Neural progenitor cell (in vitro differentiated cells): ENCODE data around the gene NEGR1. TPM values are rescaled to one million over a fixed set of nuclear protein-coding genes. Genes with fewer than 3 reads are reported as not detected.

ENCODE experiments used
- DNase-seq: peaks from one replicate; pipeline ENCODE4 v3.0.0-alpha.2; 2016; ENCODE audit warnings: low spot score
- H2AFZ ChIP-seq: fragments of 200-600 bp; sonication (generic); replicated peaks from 2 replicates; pipeline ENCODE4 v1.6.1; 2016; ENCODE audit warnings: antibody characterized with exemption
- H3F3A ChIP-seq: fragments of 200-600 bp; sonication (generic); 2 replicates; pipeline ENCODE4 v1.6.1; 2016; ENCODE audit warnings: antibody characterized with exemption, low read depth
- H3K27ac ChIP-seq: fragments of 200-600 bp; sonication (generic); 2 replicates; pipeline ENCODE4 v1.5.1; 2016; ENCODE audit warnings: mild to moderate bottlenecking
- H3K27me3 ChIP-seq: fragments of 200-600 bp; sonication (generic); 2 replicates; pipeline ENCODE4 v1.6.1; 2016; ENCODE audit warnings: mild to moderate bottlenecking, moderate library complexity
- H3K36me3 ChIP-seq: fragments of 200-600 bp; sonication (generic); 2 replicates; pipeline ENCODE4 v1.5.1; 2016
- H3K4me1 ChIP-seq: fragments of 200-600 bp; sonication (generic); 2 replicates; pipeline ENCODE4 v1.6.1; 2016; ENCODE audit warnings: mixed run types
- H3K4me2 ChIP-seq: fragments of 200-600 bp; sonication (generic); 2 replicates; pipeline ENCODE4 v1.6.1; 2016
- H3K4me3 ChIP-seq: fragments of 200-600 bp; sonication (generic); 2 replicates; pipeline ENCODE4 v1.5.1; 2016
- H3K79me2 ChIP-seq: fragments of 200-600 bp; sonication (generic); 2 replicates; pipeline ENCODE4 v1.6.1; 2016; ENCODE audit warnings: low read depth
- H3K9ac ChIP-seq: fragments of 200-600 bp; sonication (generic); 2 replicates; pipeline ENCODE4 v1.6.1; 2016
- H3K9me3 ChIP-seq: fragments of 200-600 bp; sonication (generic); 2 replicates; pipeline ENCODE4 v1.5.1; 2016; ENCODE audit warnings: low read depth
- H4K20me1 ChIP-seq: fragments of 200-600 bp; sonication (generic); 2 replicates; pipeline ENCODE4 v1.6.1; 2016; ENCODE audit warnings: low read depth
- H3K27ac Mint-ChIP-seq: 3 replicates; pipeline ENCODE4 v1.8.0; 2021; ENCODE audit warnings: mixed read lengths
- H3K27me3 Mint-ChIP-seq: 2 replicates; pipeline ENCODE4 v1.8.0; 2022; ENCODE audit warnings: low read depth, mild to moderate bottlenecking, inconsistent platforms, moderate library complexity, mixed read lengths; ENCODE audit not compliant: insufficient read depth
- H3K36me3 Mint-ChIP-seq: 3 replicates; pipeline ENCODE4 v1.8.0; 2021; ENCODE audit warnings: mixed read lengths
- H3K4me1 Mint-ChIP-seq: 3 replicates; pipeline ENCODE4 v1.8.0; 2021; ENCODE audit warnings: mixed read lengths
- H3K4me3 Mint-ChIP-seq: 3 replicates; pipeline ENCODE4 v1.8.0; 2021; ENCODE audit warnings: mild to moderate bottlenecking, moderate library complexity, mixed read lengths
- H3K9me3 Mint-ChIP-seq: 3 replicates; pipeline ENCODE4 v1.8.0; 2020; ENCODE audit warnings: mixed read lengths
- CTCF ChIP-seq: fragments of 200-600 bp; sonication (generic); IDR thresholded peaks from 2 replicates; pipeline ENCODE4 v1.5.1; 2017; ENCODE audit warnings: antibody characterized with exemption, mild to moderate bottlenecking
- EZH2 ChIP-seq: fragments of 200-600 bp; sonication (generic); IDR thresholded peaks from 2 replicates; pipeline ENCODE4 v1.6.1; 2017; ENCODE audit warnings: antibody characterized with exemption, mild to moderate bottlenecking, moderate library complexity
- EZH2phosphoT487 ChIP-seq: fragments of 200-600 bp; sonication (generic); IDR thresholded peaks from 2 replicates; pipeline ENCODE4 v1.6.1; 2017; ENCODE audit warnings: antibody characterized with exemption
- total RNA-seq: library from RNA; depleted of rRNA; stranded (reverse); fragments of >200 nt; gene quantifications from 2 replicates; pipeline ENCODE4 v1.2.3, GENCODE V29; 2015; ENCODE audit warnings: low replicate concordance

The NEGR1 gene
- total RNA-seq, 1 donor from 2014 or later: 0.62 TPM

- H3F3A ChIP-seq: no peaks in the 10 kb centered on the region
- no peaks in the 10 kb centered on the region for H3K9me3 ChIP-seq
- no peaks in the 10 kb centered on the region for H4K20me1 ChIP-seq
- no peaks in the 10 kb centered on the region for H3K79me2 ChIP-seq
- Mint-ChIP-seq H3K9me3 (no peaks in the 10 kb centered on the region), H3K36me3 (no peaks in the 10 kb centered on the region), H3K4me1 (no peaks in the 10 kb centered on the region), H3K4me3 (no peak overlapping the region), H3K27me3 (no peaks in the 10 kb centered on the region), H3K27ac (no peak overlapping the region)
- no peak overlapping the region for H3K4me3 ChIP-seq
- no peaks in the 10 kb centered on the region for H3K27me3 ChIP-seq
- H3K4me2 ChIP-seq: no peak overlapping the region
- no peaks in the 10 kb centered on the region for H3K36me3 ChIP-seq
- H3K9ac ChIP-seq: no peak overlapping the region
- no peak overlapping the region for H3K27ac ChIP-seq
- no peaks in the 10 kb centered on the region for H3K4me1 ChIP-seq
- no peak overlapping the region for H2AFZ ChIP-seq
- TF ChIP-seq EZH2: no peak
- TF ChIP-seq CTCF: no peak
- TF ChIP-seq EZH2phosphoT487: no peak
- no peak for DNase-seq
These were observed 115.9 kb downstream of the NEGR1 start for GRCh38 chr1:72166426-72166825.

- Mint-ChIP-seq H3K27ac (no peak overlapping the region), H3K4me3 (no peak overlapping the region), H3K36me3 (no peaks in the 10 kb centered on the region), H3K27me3 (no peaks in the 10 kb centered on the region), H3K4me1 (no peaks in the 10 kb centered on the region), H3K9me3 (no peaks in the 10 kb centered on the region)
- Histone ChIP-seq H3K4me1 (no peaks in the 10 kb centered on the region), H3K4me2 (no peak overlapping the region), H4K20me1 (no peaks in the 10 kb centered on the region), H3F3A (no peaks in the 10 kb centered on the region), H3K9ac (no peak overlapping the region), H3K79me2 (no peaks in the 10 kb centered on the region), H3K9me3 (no peaks in the 10 kb centered on the region), H2AFZ (no peak overlapping the region), H3K27me3 (no peaks in the 10 kb centered on the region), H3K36me3 (no peaks in the 10 kb centered on the region), H3K4me3 (no peak overlapping the region), H3K27ac (no peak overlapping the region)
- TF ChIP-seq CTCF (no peak), EZH2phosphoT487 (no peak), EZH2 (no peak)
- DNase-seq: no peak
These were observed 131.8 kb downstream of the NEGR1 start for GRCh38 chr1:72150508-72150907.

- no peak overlapping the region for H3K4me3 ChIP-seq
- no peaks in the 10 kb centered on the region for H4K20me1 ChIP-seq
- no peaks in the 10 kb centered on the region for H3F3A ChIP-seq
- H3K4me1 ChIP-seq: no peaks in the 10 kb centered on the region
- H3K9me3 ChIP-seq: no peaks in the 10 kb centered on the region
- peaks cover 10% of the 10 kb centered on the region for H3K9me3 Mint-ChIP-seq
- H3K36me3 Mint-ChIP-seq: peaks cover 1% of the 10 kb centered on the region
- TF ChIP-seq CTCF: no peak
- no peak for TF ChIP-seq EZH2phosphoT487
- no peak for TF ChIP-seq EZH2
- no peaks in the 10 kb centered on the region for H3K27me3 Mint-ChIP-seq
- H3K27ac Mint-ChIP-seq: no peak overlapping the region
- no peak overlapping the region for H3K4me3 Mint-ChIP-seq
- H3K4me1 Mint-ChIP-seq: peaks cover 4% of the 10 kb centered on the region
- no peak overlapping the region for H2AFZ ChIP-seq
- H3K27ac ChIP-seq: no peak overlapping the region
- no peak overlapping the region for H3K9ac ChIP-seq
- H3K79me2 ChIP-seq: no peaks in the 10 kb centered on the region
- DNase-seq: no peak
- H3K4me2 ChIP-seq: no peak overlapping the region
- no peaks in the 10 kb centered on the region for H3K27me3 ChIP-seq
- no peaks in the 10 kb centered on the region for H3K36me3 ChIP-seq
These were observed 140.5 kb downstream of the NEGR1 start for GRCh38 chr1:72141875-72142274.

- no peak overlapping the region for H2AFZ ChIP-seq
- no peaks in the 10 kb centered on the region for H3F3A ChIP-seq
- no peaks in the 10 kb centered on the region for H3K4me1 ChIP-seq
- DNase-seq: no peak
- no peak overlapping the region for H3K27ac ChIP-seq
- H3K9ac ChIP-seq: no peak overlapping the region
- H3K4me2 ChIP-seq: no peak overlapping the region
- Mint-ChIP-seq H3K27ac (no peak overlapping the region), H3K27me3 (no peaks in the 10 kb centered on the region), H3K36me3 (peaks cover 2% of the 10 kb centered on the region), H3K4me1 (peaks cover 4% of the 10 kb centered on the region), H3K9me3 (peaks cover 20% of the 10 kb centered on the region), H3K4me3 (no peak overlapping the region)
- H4K20me1 ChIP-seq: no peaks in the 10 kb centered on the region
- H3K79me2 ChIP-seq: no peaks in the 10 kb centered on the region
- H3K36me3 ChIP-seq: no peaks in the 10 kb centered on the region
- no peak overlapping the region for H3K4me3 ChIP-seq
- no peaks in the 10 kb centered on the region for H3K27me3 ChIP-seq
- H3K9me3 ChIP-seq: peaks cover 4% of the 10 kb centered on the region
- TF ChIP-seq EZH2 (no peak), EZH2phosphoT487 (no peak), CTCF (no peak)
These were observed 142.1 kb downstream of the NEGR1 start for GRCh38 chr1:72140222-72140621.
